Lower leg skin (tissue), 3 donors: ENCODE results near the gene DLGAP3.

Experiments
- POLR2A ChIP-seq, 2 donors: fragments of 450-650 bp; IDR thresholded peaks; one replicate each; pipeline ENCODE4 v1.6.1; 2016 to 2017; ENCODE audit warnings: antibody characterized with exemption in 2 of 2, mild to moderate bottlenecking in 1 of 2, moderate library complexity in 1 of 2
- TF ChIP-seq, protein P1 (sequence below), 3 donors: fragments of 450-650 bp; IDR thresholded peaks; one replicate each; pipeline ENCODE4 v1.5.1; 2016; ENCODE audit warnings: antibody characterized with exemption in 3 of 3, mild to moderate bottlenecking in 3 of 3, moderate library complexity in 2 of 3

- TF ChIP-seq, protein P1, sequence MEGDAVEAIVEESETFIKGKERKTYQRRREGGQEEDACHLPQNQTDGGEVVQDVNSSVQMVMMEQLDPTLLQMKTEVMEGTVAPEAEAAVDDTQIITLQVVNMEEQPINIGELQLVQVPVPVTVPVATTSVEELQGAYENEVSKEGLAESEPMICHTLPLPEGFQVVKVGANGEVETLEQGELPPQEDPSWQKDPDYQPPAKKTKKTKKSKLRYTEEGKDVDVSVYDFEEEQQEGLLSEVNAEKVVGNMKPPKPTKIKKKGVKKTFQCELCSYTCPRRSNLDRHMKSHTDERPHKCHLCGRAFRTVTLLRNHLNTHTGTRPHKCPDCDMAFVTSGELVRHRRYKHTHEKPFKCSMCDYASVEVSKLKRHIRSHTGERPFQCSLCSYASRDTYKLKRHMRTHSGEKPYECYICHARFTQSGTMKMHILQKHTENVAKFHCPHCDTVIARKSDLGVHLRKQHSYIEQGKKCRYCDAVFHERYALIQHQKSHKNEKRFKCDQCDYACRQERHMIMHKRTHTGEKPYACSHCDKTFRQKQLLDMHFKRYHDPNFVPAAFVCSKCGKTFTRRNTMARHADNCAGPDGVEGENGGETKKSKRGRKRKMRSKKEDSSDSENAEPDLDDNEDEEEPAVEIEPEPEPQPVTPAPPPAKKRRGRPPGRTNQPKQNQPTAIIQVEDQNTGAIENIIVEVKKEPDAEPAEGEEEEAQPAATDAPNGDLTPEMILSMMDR (IDR thresholded peaks at IDR 0.05), result no peak
- no peak for TF ChIP-seq POLR2A (IDR thresholded peaks at IDR 0.05)
These were observed 3.7 kb downstream of the DLGAP3 start for GRCh38 chr1:34925730-34926129.
